H1 (cell line): Measurements from ENCODE around the gene CCDC159. TPM values are rescaled to one million over a fixed set of nuclear protein-coding genes. Genes with fewer than 3 reads are reported as not detected.
A peak's percentile ranks its signal among the peaks of the same experiment; 100 is the strongest.

ENCODE experiments used
- E2F6 ChIP-seq: IDR thresholded peaks from 2 replicates; pipeline ENCODE4 v1.6.1; 2012; ENCODE audit warnings: inconsistent platforms
- HDAC6 ChIP-seq: IDR thresholded peaks from one replicate; pipeline ENCODE4 v1.7.1; 2012; ENCODE audit warnings: low read depth, mild to moderate bottlenecking, inconsistent platforms, low read length, moderate library complexity
- SP4 ChIP-seq: IDR thresholded peaks from 2 replicates; pipeline ENCODE4 v1.6.1; 2012; ENCODE audit warnings: low read length, inconsistent platforms
- SUZ12 ChIP-seq: fragments of 200-600 bp; sonication (generic); IDR thresholded peaks from 2 replicates; pipeline ENCODE4 v1.6.1; 2012; ENCODE audit warnings: mild to moderate bottlenecking, inconsistent platforms, low read length, moderate library complexity, mixed read lengths
- TAF1 ChIP-seq: IDR thresholded peaks from 2 replicates; pipeline ENCODE4 v1.6.1; 2011; ENCODE audit warnings: mild to moderate bottlenecking, low read depth, low read length
- polyA plus RNA-seq, 7 experiments: library from polyadenylated mRNA; depleted of rRNA in 3 of 7; stranded (reverse) in 5 of 7; unstranded in 2 of 7; fragments of >200 nt in 5 of 7; fragments of 200-250 nt in 2 of 7; gene quantifications; 1 replicate in 5 of 7; 2 replicates in 1 of 7; 4 replicates in 1 of 7; pipeline versions ENCODE4 v1.2.1 to v1.2.3, GENCODE V29; 2011 to 2013; ENCODE audit warnings: missing spikeins in 2 of 7, mixed read lengths in 2 of 7
- total RNA-seq: library from RNA; stranded (reverse); fragmentation: NEBNext Ultra II Directional; extraction: Animal tissue kit (Norgen Biotek cat#: 25700); gene quantifications from 2 replicates; pipeline ENCODE4 v1.2.1, GENCODE V29; 2021

CCDC159 gene
- total and polyA plus RNA-seq, 2 of the 8 experiments (the other 6 are each of a cell fraction or from before 2014, with no cell fraction given): 4.0 to 5.4 TPM

- peak; percentile 38; the same call in 1 of the 2 replicates for TF ChIP-seq E2F6
- peak; percentile 84 for TF ChIP-seq TAF1
- TF ChIP-seq SP4: 0 out of 2 replicates have a peak, but pooled peaks have one; percentile 25
- TF ChIP-seq SUZ12: no peak
- no peak for TF ChIP-seq HDAC6
- TF ChIP-seq, all 59 proteins: peak for 17
Measured at GRCh38 chr19:11374433-11375142, 28.3 kb downstream of the CCDC159 start, which contains the start of gene SWSAP1 (continued).
